ENCODE measurements around the gene PARVG. TPM values are rescaled to one million over a fixed set of nuclear protein-coding genes. Genes with fewer than 3 reads are reported as not detected.

Gene PARVG
- total RNA-seq, 1 donor from 2014 or later: 0.23 TPM

- Histone ChIP-seq H2AFZ (ENCODE audit: low read depth, low read length) (no peak overlapping the region), H3K4me3 (ENCODE audit: insufficient read depth, low read depth, low read length) (no peak overlapping the region), H3K9me3 (ENCODE audit: insufficient read depth, low read depth, low read length) (peaks cover 3% of the 10 kb centered on the region), H3K79me2 (ENCODE audit: insufficient read depth, low read length) (no peaks in the 10 kb centered on the region), H4K20me1 (ENCODE audit: insufficient read depth, low read length) (no peaks in the 10 kb centered on the region), H3K4me1 (ENCODE audit: insufficient read depth, low read length) (no peaks in the 10 kb centered on the region), H3K27me3 (ENCODE audit: insufficient read depth, low read length) (peaks cover 3% of the 10 kb centered on the region), H3K27ac (ENCODE audit: low read depth, low read length) (no peak overlapping the region), H3K9ac (ENCODE audit: low read length) (no peak overlapping the region), H3K36me3 (ENCODE audit: insufficient read depth, low read length) (no peaks in the 10 kb centered on the region), H3K4me2 (ENCODE audit: low read length) (no peak overlapping the region)
- TF ChIP-seq, protein P1, sequence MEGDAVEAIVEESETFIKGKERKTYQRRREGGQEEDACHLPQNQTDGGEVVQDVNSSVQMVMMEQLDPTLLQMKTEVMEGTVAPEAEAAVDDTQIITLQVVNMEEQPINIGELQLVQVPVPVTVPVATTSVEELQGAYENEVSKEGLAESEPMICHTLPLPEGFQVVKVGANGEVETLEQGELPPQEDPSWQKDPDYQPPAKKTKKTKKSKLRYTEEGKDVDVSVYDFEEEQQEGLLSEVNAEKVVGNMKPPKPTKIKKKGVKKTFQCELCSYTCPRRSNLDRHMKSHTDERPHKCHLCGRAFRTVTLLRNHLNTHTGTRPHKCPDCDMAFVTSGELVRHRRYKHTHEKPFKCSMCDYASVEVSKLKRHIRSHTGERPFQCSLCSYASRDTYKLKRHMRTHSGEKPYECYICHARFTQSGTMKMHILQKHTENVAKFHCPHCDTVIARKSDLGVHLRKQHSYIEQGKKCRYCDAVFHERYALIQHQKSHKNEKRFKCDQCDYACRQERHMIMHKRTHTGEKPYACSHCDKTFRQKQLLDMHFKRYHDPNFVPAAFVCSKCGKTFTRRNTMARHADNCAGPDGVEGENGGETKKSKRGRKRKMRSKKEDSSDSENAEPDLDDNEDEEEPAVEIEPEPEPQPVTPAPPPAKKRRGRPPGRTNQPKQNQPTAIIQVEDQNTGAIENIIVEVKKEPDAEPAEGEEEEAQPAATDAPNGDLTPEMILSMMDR (IDR thresholded peaks at IDR 0.05; ENCODE audit: insufficient read depth, low read depth, low read length): no peak
- no peak for TF ChIP-seq EZH2 (IDR thresholded peaks at IDR 0.05; ENCODE audit: insufficient read depth, low read length)
- Mint-ChIP-seq H3K27me3 (ENCODE audit: low read depth, unreplicated experiment) (peaks cover 33% of the 10 kb centered on the region), H3K27ac (ENCODE audit: unreplicated experiment) (no peak overlapping the region), H3K9me3 (ENCODE audit: unreplicated experiment) (peaks cover 4% of the 10 kb centered on the region), H3K4me1 (ENCODE audit: low read depth, unreplicated experiment) (peaks cover under 1% of the 10 kb centered on the region), H3K36me3 (ENCODE audit: low read depth, unreplicated experiment) (no peaks in the 10 kb centered on the region), H3K4me3 (ENCODE audit: unreplicated experiment) (no peak overlapping the region)
- DNase-seq (ENCODE audit: low read depth) (no peak), FAIRE-seq (no peak)
Observed at GRCh38 chr22:44207981-44208317, 27.2 kb downstream of the PARVG start.

DNA sequence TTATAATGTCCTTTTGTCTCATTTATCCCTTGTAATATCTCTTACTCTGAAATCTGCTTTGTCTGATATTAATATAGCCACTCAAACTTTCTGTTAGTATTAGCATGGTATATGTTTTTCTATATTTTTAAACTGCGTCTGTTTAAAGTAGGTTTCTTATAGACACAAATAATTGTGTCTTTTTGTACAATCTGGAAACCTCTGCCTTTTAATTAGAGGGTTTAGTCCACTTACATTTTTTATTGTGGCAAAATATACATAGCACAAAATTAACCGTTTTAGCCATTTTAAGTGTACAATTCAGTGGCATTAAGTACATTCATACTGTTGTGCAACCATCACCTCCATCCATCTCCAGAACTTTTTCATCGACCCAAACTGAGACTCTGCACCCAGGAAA is 28.6 kb downstream of the PARVG start:
- Mint-ChIP-seq H3K27ac (ENCODE audit: unreplicated experiment) (no peak overlapping the region), H3K9me3 (ENCODE audit: unreplicated experiment) (peaks cover 4% of the 10 kb centered on the region), H3K27me3 (ENCODE audit: low read depth, unreplicated experiment) (peaks cover 25% of the 10 kb centered on the region), H3K4me3 (ENCODE audit: unreplicated experiment) (no peak overlapping the region), H3K4me1 (ENCODE audit: low read depth, unreplicated experiment) (no peaks in the 10 kb centered on the region), H3K36me3 (ENCODE audit: low read depth, unreplicated experiment) (no peaks in the 10 kb centered on the region)
- no peak for TF ChIP-seq EZH2 (IDR thresholded peaks at IDR 0.05; ENCODE audit: insufficient read depth, low read length)
- TF ChIP-seq, protein P1 (IDR thresholded peaks at IDR 0.05; ENCODE audit: insufficient read depth, low read depth, low read length): no peak
- no peaks in the 10 kb centered on the region for H3K4me1 ChIP-seq (ENCODE audit: insufficient read depth, low read length)
- H3K9me3 ChIP-seq (ENCODE audit: insufficient read depth, low read depth, low read length): peaks cover 7% of the 10 kb centered on the region
- no peak overlapping the region for H3K9ac ChIP-seq (ENCODE audit: low read length)
- no peak for FAIRE-seq
- no peak for DNase-seq (ENCODE audit: low read depth)
- H3K4me2 ChIP-seq (ENCODE audit: low read length): no peak overlapping the region
- H3K36me3 ChIP-seq (ENCODE audit: insufficient read depth, low read length): no peaks in the 10 kb centered on the region
- H3K79me2 ChIP-seq (ENCODE audit: insufficient read depth, low read length): no peaks in the 10 kb centered on the region
- H3K4me3 ChIP-seq (ENCODE audit: insufficient read depth, low read depth, low read length): no peak overlapping the region
- H3K27me3 ChIP-seq (ENCODE audit: insufficient read depth, low read length): peaks cover 3% of the 10 kb centered on the region
- no peak overlapping the region for H3K27ac ChIP-seq (ENCODE audit: low read depth, low read length)
- no peak overlapping the region for H2AFZ ChIP-seq (ENCODE audit: low read depth, low read length)
- no peaks in the 10 kb centered on the region for H4K20me1 ChIP-seq (ENCODE audit: insufficient read depth, low read length)

DNA sequence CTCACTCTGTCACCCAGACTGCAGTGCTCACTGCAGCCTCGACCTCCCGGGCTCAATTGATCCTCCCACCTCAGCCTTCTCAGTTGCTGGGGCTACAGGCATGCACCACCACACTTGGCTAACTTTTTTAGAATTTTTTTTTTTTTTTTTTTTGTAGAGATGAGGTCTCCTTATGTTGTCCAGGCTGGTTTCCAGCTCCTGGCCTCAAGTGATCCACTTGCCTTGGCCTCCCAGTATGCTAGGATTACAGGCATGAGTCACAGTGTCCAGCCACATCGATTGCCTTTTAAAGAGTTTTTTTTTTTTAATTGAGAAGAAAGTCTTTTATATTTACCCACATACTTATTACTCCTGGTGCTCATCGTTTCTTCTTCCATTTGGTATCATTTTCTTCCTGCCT is 30.0 kb downstream of the PARVG start:
- H3K9me3 ChIP-seq (ENCODE audit: insufficient read depth, low read depth, low read length): peaks cover 7% of the 10 kb centered on the region
- no peak overlapping the region for H3K4me3 ChIP-seq (ENCODE audit: insufficient read depth, low read depth, low read length)
- Mint-ChIP-seq H3K27me3 (ENCODE audit: low read depth, unreplicated experiment) (peaks cover 22% of the 10 kb centered on the region), H3K36me3 (ENCODE audit: low read depth, unreplicated experiment) (no peaks in the 10 kb centered on the region), H3K9me3 (ENCODE audit: unreplicated experiment) (peaks cover 4% of the 10 kb centered on the region), H3K4me3 (ENCODE audit: unreplicated experiment) (no peak overlapping the region), H3K4me1 (ENCODE audit: low read depth, unreplicated experiment) (no peaks in the 10 kb centered on the region), H3K27ac (ENCODE audit: unreplicated experiment) (no peak overlapping the region)
- peaks cover 3% of the 10 kb centered on the region for H3K27me3 ChIP-seq (ENCODE audit: insufficient read depth, low read length)
- H2AFZ ChIP-seq (ENCODE audit: low read depth, low read length): no peak overlapping the region
- H3K27ac ChIP-seq (ENCODE audit: low read depth, low read length): no peak overlapping the region
- H3K79me2 ChIP-seq (ENCODE audit: insufficient read depth, low read length): no peaks in the 10 kb centered on the region
- no peak for TF ChIP-seq EZH2 (IDR thresholded peaks at IDR 0.05; ENCODE audit: insufficient read depth, low read length)
- TF ChIP-seq, protein P1 (IDR thresholded peaks at IDR 0.05; ENCODE audit: insufficient read depth, low read depth, low read length): no peak
- H3K9ac ChIP-seq (ENCODE audit: low read length): no peak overlapping the region
- no peaks in the 10 kb centered on the region for H3K36me3 ChIP-seq (ENCODE audit: insufficient read depth, low read length)
- no peaks in the 10 kb centered on the region for H4K20me1 ChIP-seq (ENCODE audit: insufficient read depth, low read length)
- H3K4me2 ChIP-seq (ENCODE audit: low read length): no peak overlapping the region
- H3K4me1 ChIP-seq (ENCODE audit: insufficient read depth, low read length): no peaks in the 10 kb centered on the region
- FAIRE-seq (no peak), DNase-seq (ENCODE audit: low read depth) (peak; percentile 68)
